ENCODE results near the gene ZNF831.
A peak's percentile ranks its signal among the peaks of the same experiment; 100 is the strongest.

Gene ZNF831

DNA sequence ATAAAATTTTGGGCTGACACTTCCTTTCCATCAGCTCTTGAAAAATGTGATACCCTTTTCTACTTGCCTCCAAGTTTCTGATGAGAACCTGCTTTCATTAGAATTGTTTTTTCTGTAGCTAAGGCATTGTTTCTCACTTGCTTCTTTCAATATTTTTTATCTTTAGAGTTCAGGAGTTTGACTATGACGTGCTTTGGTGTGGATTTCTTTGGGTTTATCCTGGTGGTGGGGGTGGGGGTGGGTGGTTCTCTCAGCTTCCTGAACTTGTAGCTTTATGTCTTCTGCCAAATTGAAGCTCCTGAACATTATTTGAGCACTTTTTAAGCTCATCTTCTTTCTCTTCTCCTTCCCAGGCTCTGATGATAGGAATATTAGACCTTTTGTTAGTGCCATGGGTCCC lies 11.4 kb downstream of the ZNF831 start:
- H3K27me3 ChIP-seq (ENCODE audit: insufficient read depth, low read length, poor library complexity) = peaks cover 15% of the 10 kb centered on the region
- ATAC-seq (ENCODE audit: insufficient read depth, low read depth) (no peak), DNase-seq (no peak)
- no peaks in the 10 kb centered on the region for H3K4me1 ChIP-seq (ENCODE audit: insufficient read depth, low read length)
- TF ChIP-seq EZH2 (IDR thresholded peaks at IDR 0.05; ENCODE audit: borderline replicate concordance, low read depth, low read length, severe bottlenecking) = no peak
- TF ChIP-seq, protein P1, sequence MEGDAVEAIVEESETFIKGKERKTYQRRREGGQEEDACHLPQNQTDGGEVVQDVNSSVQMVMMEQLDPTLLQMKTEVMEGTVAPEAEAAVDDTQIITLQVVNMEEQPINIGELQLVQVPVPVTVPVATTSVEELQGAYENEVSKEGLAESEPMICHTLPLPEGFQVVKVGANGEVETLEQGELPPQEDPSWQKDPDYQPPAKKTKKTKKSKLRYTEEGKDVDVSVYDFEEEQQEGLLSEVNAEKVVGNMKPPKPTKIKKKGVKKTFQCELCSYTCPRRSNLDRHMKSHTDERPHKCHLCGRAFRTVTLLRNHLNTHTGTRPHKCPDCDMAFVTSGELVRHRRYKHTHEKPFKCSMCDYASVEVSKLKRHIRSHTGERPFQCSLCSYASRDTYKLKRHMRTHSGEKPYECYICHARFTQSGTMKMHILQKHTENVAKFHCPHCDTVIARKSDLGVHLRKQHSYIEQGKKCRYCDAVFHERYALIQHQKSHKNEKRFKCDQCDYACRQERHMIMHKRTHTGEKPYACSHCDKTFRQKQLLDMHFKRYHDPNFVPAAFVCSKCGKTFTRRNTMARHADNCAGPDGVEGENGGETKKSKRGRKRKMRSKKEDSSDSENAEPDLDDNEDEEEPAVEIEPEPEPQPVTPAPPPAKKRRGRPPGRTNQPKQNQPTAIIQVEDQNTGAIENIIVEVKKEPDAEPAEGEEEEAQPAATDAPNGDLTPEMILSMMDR (IDR thresholded peaks at IDR 0.05; ENCODE audit: borderline replicate concordance, extremely low read depth, low read length, poor library complexity, severe bottlenecking) = no peak
- no peak overlapping the region for H3K4me2 ChIP-seq (ENCODE audit: insufficient read depth, low read length)
- H3K4me3 ChIP-seq (ENCODE audit: low read depth in 1 of 2, low read length in 2 of 2) = no peak overlapping the region
- no peaks in the 10 kb centered on the region for H3K36me3 ChIP-seq (ENCODE audit: insufficient read depth, low read length)
- H3K9ac ChIP-seq (ENCODE audit: low read depth, low read length) = no peak overlapping the region
- no peaks in the 10 kb centered on the region for H3K9me3 ChIP-seq (ENCODE audit: insufficient read depth, low read length, severe bottlenecking)
- H3K79me2 ChIP-seq (ENCODE audit: insufficient read depth, low read length) = no peaks in the 10 kb centered on the region
- H2AFZ ChIP-seq (ENCODE audit: low read depth, low read length) = no peak overlapping the region
- 0 out of 2 replicates have a peak, but pooled peaks cover 3% of the 10 kb centered on the region for H4K20me1 ChIP-seq (ENCODE audit: insufficient read depth, low read length)
- H3K27ac ChIP-seq (ENCODE audit: low read length) = no peak overlapping the region

- TF ChIP-seq, protein P1 (IDR thresholded peaks at IDR 0.05; ENCODE audit: borderline replicate concordance, extremely low read depth, low read length, poor library complexity, severe bottlenecking) = no peak
- TF ChIP-seq EZH2 (IDR thresholded peaks at IDR 0.05; ENCODE audit: borderline replicate concordance, low read depth, low read length, severe bottlenecking) = no peak
- no peak for DNase-seq
These were observed 12.2 kb downstream of the ZNF831 start for GRCh38 chr20:59175861-59176260.

GRCh38 chr20:59176812-59177211 lies 13.2 kb downstream of the ZNF831 start:
- Histone ChIP-seq H4K20me1 (ENCODE audit: insufficient read depth, low read length) (0 out of 2 replicates have a peak, but pooled peaks cover 1% of the 10 kb centered on the region), H3K9me3 (ENCODE audit: insufficient read depth, low read length, severe bottlenecking) (no peaks in the 10 kb centered on the region), H3K9ac (ENCODE audit: low read depth, low read length) (no peak overlapping the region), H3K4me2 (ENCODE audit: insufficient read depth, low read length) (no peak overlapping the region), H3K27me3 (ENCODE audit: insufficient read depth, low read length, poor library complexity) (peaks cover 3% of the 10 kb centered on the region), H3K36me3 (ENCODE audit: insufficient read depth, low read length) (no peaks in the 10 kb centered on the region), H3K4me1 (ENCODE audit: insufficient read depth, low read length) (no peaks in the 10 kb centered on the region), H3K27ac (ENCODE audit: low read length) (no peak overlapping the region), H3K4me3 (ENCODE audit: low read depth in 1 of 2, low read length in 2 of 2) (no peak overlapping the region), H2AFZ (ENCODE audit: low read depth, low read length) (no peak overlapping the region), H3K79me2 (ENCODE audit: insufficient read depth, low read length) (no peaks in the 10 kb centered on the region)
- TF ChIP-seq, protein P1 (IDR thresholded peaks at IDR 0.05; ENCODE audit: borderline replicate concordance, extremely low read depth, low read length, poor library complexity, severe bottlenecking) = peak; percentile 7
- no peak for TF ChIP-seq EZH2 (IDR thresholded peaks at IDR 0.05; ENCODE audit: borderline replicate concordance, low read depth, low read length, severe bottlenecking)
- DNase-seq (no peak), ATAC-seq (ENCODE audit: insufficient read depth, low read depth) (no peak)

More at GRCh38 chr20:59175861-59176260, 12.2 kb downstream of the ZNF831 start:
- H3K79me2 ChIP-seq (ENCODE audit: insufficient read depth, low read length) = no peaks in the 10 kb centered on the region
- H3K4me1 ChIP-seq (ENCODE audit: insufficient read depth, low read length) = no peaks in the 10 kb centered on the region
- H3K27ac ChIP-seq (ENCODE audit: low read length) = no peak overlapping the region
- H3K9me3 ChIP-seq (ENCODE audit: insufficient read depth, low read length, severe bottlenecking) = no peaks in the 10 kb centered on the region
- ATAC-seq (ENCODE audit: insufficient read depth, low read depth) = no peak
- H3K4me2 ChIP-seq (ENCODE audit: insufficient read depth, low read length) = no peak overlapping the region
- H4K20me1 ChIP-seq (ENCODE audit: insufficient read depth, low read length) = 0 out of 2 replicates have a peak, but pooled peaks cover 3% of the 10 kb centered on the region
- H3K9ac ChIP-seq (ENCODE audit: low read depth, low read length) = no peak overlapping the region
- peaks cover 10% of the 10 kb centered on the region for H3K27me3 ChIP-seq (ENCODE audit: insufficient read depth, low read length, poor library complexity)
- H3K4me3 ChIP-seq (ENCODE audit: low read depth in 1 of 2, low read length in 2 of 2) = no peak overlapping the region
- no peak overlapping the region for H2AFZ ChIP-seq (ENCODE audit: low read depth, low read length)
- no peaks in the 10 kb centered on the region for H3K36me3 ChIP-seq (ENCODE audit: insufficient read depth, low read length)
